ENCODE data around the gene MTHFD2L.

DNA sequence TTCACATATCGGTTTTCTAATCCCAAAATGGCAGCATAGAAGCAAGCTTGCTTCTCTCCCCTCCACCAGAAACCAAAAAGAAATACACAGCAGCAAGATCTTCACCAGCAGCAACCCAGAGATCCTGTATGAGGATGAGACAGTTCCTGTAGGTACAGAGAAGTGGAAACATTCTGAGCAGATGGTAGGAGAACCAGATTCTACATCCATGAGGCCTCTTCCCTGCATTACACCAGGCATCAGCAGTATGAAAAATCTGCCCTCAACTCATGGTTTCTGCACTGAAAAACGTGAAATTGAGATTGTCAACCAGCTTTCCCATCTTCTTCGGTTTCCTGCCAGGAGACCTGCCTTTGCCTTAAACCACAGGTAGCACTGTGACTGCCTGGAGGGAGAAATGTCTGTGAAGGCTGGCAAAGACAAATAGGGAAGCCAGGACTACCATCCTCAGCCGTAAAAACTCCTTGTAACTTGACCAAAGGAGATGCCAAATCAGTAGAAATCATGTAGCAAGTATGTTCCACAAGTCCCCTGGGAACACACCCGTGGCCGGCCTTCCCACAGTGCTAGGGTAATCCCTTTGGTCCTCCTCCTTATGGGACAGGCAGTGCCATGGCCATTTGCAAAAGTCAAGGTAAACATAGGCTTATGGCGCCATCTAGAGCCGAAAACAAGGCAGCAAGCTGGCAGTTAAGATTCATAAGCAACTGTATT is 24.0 kb upstream of the MTHFD2L start:
- TF ChIP-seq POLR2A (IDR thresholded peaks at IDR 0.05; ENCODE audit: low read length), result no peak
- TF ChIP-seq GATA1 (IDR thresholded peaks at IDR 0.05; ENCODE audit: low read depth, low read length), result no peak
